HG02973 (cell line): ENCODE results near the gene IL25.
"Not testable (repeated sequence)": the region's sequence is repeated elsewhere in the genome, so short reads cannot be mapped to it uniquely, and the experiment has no call there.

ENCODE experiments used
- ATAC-seq: cut with Tn5 transposase; IDR thresholded peaks from one replicate; pipeline ENCODE4 v1.9.1; 2021; ENCODE audit warnings: moderate library complexity; ENCODE audit not compliant: unreplicated experiment

The IL25 gene

DNA sequence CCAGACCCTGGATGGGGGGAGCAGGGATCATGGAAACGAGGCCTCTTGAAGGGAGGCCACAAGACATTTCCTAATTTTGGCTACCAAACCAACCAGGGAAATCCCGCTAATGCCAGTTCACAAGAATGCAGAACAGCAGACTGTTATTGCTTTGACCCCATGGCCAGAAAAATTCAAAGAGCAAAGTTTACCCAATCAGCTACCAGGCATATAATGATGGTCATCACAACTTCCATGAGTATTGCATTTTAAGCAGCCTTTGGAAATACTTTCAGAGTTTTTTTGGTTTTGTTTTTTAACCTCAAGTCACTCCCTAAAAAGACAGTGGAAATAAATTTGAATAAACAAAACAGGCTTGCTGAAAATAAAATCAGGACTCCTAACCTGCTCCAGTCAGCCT is at the start of gene IL25:
TSS of gene IL25 (plus strand) at position 301 of the 400 bp plus-strand sequence.
- ATAC-seq = no peak

DNA sequence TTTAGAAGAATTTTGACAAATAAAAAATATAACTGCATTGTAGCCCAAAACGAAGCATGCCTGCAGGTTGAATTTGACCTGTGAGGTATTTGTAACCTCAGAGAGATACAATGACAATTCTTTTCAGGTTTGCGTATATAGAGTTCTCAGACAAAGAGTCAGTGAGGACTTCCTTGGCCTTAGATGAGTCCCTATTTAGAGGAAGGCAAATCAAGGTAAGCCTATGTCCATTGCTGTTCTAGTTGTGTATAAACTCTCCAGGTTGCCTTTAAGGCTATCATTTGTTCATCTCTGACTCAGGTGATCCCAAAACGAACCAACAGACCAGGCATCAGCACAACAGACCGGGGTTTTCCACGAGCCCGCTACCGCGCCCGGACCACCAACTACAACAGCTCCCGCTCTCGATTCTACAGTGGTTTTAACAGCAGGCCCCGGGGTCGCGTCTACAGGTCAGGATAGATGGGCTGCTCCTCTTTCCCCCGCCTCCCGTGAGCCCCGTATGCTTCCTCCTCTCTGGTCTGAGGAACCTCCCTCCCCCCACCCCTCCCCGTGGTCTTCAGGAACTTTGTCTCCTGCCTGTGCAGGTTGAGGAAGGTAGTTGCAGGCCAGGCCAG is 48.7 kb upstream of the IL25 start:
- ATAC-seq = no peak

DNA sequence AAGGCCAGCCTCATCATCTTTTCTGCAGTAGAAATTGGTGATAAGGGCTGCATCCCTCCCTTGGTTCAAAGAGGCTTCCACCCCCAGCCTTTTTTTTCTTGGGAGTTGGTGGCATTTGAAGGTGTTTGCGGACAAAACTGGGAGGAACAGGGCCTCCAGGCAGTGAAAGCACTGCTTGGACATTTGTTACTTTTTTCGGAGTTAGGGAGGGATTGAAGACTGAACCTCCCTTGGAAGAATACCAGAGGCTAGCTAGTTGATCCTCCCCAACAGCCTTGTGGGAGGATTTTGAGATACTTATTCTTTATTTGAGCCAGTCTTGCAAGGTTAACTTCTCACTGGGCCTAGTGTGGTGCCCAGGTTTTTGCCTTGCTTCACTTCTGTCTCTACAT is 48.2 kb upstream of the IL25 start:
- ATAC-seq = no peak

DNA sequence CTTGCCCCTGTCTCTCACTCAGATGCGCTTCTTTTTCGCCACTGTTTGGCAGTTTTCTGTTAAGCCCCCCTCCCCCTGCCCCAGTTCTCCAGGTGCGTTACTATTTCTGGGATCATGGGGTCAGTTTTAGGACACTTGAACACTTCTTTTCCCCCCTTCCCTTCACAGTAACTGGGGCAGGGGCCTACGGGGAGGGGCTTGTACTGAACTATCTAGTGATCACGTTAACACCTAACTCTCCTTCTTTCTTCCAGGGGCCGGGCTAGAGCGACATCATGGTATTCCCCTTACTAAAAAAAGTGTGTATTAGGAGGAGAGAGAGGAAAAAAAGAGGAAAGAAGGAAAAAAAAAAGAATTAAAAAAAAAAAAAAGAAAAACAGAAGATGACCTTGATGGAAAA is 47.6 kb upstream of the IL25 start:
- ATAC-seq = no peak

DNA sequence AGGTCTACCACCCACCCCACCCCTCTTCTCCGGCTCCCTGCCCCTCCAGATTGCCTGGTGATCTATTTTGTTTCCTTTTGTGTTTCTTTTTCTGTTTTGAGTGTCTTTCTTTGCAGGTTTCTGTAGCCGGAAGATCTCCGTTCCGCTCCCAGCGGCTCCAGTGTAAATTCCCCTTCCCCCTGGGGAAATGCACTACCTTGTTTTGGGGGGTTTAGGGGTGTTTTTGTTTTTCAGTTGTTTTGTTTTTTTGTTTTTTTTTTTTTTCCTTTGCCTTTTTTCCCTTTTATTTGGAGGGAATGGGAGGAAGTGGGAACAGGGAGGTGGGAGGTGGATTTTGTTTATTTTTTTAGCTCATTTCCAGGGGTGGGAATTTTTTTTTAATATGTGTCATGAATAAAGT is 46.9 kb upstream of the IL25 start:
- ATAC-seq = not testable (repeated sequence)

DNA sequence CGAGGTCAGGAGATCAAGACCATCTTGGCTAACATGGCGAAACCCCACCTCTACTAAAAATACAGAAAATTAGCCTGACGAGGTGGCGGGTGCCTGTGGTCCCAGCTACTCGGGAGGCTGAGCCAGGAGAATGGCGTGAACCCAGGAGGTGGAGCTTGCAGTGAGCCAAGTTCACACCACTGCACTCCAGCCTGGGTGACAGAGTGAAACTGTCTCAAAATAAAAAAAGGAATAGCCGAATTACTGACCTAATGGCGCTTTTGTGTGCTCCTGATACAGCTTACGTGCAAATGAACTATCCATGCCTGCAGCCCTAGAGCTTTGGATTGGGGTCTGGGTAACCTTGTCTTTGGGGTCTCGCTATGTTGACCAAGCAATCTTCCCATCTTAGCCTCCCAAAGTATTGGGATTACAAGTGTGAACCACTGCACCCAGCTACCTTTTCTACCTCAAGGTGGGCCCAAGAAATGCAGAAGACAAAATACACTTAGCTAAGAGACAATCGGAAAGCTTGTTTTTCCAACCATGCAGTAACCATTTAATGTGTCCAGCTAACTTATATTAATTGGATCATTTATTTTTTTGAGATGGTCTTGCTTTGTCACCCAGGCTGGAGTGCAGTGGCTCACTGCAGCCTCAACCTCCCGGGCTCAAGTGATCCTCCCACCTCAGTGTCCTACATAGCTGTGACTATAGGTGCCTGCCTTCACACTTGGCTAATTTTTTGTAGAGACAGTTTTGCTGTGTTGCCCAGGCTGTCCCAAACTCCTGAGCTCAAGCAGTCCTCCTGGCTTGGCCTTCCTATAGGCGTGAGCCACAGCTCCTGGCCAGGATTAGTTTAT is 45.9 kb upstream of the IL25 start:
- ATAC-seq = no peak

DNA sequence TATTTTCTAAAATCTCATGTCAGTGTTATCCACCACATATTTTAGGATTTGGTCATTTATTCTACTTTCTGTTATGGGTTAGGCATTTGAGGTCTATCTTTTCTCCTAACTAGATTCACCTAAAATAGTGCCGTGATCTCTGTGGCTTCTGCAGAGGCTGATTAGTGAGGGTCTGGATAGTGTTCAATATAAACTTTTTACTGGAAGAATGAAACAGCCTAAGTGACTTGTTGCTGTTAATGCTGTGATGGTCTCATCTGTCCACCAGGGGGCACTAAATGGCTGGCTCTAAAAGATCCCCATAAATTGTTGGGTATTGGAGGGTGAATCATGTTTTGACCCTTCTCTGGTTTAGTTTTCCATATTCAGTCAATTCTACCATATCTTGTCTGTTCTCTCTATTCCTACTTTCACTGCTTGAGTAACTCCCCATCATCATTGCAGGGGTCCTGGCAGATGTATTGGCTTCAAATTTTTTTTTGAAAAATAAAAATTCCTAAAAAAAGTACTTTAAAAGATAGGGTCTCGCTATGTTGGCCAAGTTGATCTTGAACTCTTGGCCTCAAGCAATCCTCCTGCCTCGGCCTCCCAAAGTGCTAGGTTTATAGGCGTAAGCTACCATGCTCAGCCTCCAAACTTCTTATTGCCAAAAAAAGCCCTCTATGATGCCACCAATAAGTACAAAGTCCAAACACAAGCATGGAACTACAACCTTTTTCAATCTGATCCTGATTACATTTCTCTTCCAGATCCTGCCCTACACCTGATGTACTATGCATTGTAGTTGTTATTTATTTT is 44.5 kb upstream of the IL25 start:
- ATAC-seq = no peak

DNA sequence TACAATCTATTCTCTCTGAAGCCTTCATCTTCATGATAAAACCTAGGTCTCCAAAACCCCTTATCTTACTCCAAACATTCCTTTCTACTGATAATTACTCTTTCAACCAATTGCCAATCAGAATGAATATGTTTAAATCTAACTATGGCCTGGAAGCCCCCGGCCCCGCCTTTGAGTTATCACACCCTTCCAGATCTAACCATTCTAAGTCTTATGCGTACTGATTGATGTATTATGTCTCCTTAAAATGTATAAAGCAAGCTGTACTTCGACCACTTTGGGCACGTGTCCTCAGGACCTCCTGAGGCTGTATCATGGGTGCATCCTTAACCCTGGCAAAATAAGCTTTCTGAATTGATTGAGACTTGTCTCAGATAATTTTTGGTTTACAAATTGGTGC is 37.0 kb upstream of the IL25 start:
- ATAC-seq = no peak

DNA sequence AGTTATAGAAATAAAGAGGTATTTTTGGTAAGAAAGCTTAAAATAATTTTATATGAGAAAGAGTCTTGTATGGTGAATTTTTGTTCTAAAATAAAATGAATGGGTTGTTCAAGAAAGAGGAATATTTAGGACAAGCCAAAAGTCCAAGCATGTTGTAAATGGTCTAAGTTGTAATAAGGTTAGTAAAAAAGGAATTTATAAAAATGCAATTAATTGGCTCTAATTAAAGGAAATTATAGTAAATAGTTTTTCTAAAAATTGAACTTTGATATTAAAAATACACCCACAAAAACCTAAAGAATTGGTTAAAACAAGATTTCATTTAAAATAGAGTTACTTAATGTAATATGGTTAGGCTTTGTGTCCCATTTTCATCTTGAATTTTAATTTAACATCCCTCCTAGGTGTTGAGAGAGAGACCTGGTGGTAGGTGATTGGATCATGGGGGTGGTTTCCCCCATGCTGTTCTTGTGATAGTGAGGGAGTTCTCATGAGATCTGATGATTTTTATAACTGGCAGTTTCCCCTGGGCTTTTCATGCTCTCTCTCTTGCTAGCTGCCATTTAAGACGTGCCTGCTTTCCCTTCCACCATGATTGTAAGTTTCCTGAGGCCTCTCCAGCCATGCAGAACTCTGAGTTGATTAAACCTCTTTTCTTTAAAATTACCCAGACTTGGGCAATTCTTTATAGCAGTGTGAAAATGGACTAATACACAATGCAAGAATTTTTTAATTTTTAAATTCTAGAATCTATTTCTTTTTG is 32.9 kb upstream of the IL25 start:
- no peak for ATAC-seq

DNA sequence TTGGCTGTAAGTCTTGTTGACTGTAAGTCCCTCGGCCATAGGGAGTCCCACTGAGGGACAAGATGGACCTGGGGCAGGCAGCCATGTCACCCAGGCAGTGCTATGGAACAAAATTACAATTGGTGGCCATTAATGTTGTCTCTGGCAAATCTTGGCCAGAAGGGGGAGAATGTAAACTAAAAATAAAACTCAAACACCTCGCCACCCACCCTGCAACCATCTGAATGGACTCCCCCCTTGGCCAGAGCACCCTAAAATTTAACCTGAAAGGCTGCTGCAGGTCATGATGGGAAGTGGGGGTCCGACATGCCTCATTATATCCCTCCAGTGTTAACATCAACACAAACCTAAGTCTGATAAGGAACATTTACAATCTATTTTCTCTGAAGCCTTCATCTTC is 28.1 kb upstream of the IL25 start:
- ATAC-seq = no peak

DNA sequence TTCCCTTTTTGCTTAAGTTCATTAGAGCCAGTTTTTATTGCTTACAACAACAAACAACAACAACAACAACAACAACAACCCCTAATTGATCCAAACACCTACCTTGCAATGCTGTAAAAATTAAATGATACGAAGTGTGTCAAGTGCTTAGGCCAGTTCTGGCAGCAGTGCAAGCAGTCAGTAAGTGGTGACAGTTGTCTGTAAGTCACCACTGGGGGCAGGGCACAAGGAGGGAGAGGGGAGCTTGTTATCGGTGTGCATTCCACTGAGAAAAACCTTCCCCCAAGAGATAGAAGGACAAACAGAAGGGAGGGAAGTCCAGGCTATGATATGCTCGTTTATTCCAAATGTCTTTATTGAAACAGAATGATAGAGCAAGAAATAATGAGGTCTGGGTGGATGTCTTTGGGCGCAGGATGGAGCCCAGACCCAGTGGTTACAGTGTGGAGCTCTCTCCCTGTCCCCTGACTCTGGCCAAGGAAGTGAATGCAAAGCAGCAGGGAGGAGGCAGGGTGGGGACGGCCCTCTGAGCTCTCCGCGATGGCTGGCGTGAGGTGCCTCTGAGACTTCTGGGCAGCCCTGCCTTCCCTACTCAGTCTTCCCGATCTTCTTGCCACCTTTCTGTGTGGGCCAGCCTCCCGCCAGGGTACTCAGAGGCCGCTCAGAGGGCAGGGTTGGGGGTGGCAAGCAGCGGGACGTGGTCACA is 26.5 kb upstream of the IL25 start:
- ATAC-seq = no peak

DNA sequence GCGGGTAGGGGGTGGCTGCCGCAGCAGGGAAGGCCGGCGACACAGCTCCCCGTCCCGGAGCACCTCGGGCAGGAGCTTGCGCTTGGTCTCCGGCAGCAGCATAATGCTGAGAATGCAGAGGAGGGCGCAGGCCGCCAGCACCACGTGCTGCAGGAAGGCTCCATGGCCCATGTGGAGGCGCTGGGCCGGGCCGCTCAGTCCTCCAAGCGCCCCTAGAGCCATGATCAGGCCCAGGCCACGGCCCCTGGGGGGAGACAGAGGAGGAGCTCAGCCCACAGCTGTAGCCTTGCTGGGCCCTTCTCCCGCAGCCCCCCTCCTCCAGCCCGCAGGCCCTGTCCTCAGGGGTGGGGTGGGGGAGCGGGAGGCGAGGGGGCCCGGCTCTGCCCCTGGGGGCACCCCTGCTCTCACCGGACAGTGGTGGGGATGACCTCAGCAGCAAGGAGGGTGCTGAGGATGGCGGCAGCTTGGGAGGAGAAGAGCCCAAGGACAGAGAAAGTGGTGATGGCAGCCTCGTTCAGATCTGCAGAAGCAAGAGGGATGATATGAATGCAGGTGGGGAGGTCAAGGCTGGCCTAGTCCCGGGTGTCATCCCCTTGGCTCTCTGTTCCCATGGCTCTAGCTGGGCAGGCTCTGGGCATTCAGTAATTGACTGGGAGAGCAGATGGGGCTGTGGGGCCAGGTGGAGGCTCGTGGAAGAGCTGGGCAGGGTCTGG is 25.8 kb upstream of the IL25 start:
- no peak for ATAC-seq

DNA sequence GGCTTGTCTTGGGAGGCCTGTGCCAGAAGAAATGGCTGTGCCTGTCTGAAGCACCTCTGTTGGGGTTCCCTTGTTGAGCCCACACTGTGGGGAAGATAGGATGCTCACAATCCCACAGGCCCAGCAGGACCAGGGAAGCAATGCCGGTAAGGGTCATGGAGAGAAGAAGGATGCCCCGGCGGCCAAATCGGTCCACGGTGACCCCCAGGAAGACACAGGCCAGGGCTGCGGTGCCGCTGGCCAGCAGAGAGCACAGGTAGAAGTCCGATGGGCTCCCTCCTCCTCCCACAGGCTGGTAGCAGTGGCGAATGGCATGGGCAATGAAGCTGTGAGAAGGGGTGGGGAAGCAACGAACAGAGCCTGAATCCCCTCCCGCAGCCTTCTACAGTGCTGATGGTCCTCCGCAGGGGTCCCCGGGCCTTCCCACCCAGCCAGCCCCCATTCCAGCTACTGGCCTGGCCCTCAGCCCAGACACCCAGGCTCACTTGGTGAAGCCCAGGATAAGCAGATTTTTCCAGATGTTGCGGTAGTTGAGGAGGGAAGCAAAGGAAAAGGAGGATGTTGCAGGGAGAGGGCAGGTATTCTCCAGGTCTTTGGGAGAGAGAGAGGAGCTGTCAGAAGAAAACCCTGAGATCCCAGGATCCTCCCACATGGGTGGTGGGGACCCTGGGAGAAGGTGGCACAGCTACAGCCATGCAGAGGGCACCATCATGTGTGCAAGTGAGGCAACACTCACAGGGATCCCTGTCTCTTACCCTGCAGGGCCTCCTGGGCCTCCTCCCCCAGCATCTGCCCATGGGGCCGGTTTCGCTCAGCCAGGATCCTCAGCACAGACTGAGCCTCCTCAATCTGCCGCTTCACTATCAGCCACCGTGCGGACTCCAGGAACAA is 25.0 kb upstream of the IL25 start:
- ATAC-seq = no peak

DNA sequence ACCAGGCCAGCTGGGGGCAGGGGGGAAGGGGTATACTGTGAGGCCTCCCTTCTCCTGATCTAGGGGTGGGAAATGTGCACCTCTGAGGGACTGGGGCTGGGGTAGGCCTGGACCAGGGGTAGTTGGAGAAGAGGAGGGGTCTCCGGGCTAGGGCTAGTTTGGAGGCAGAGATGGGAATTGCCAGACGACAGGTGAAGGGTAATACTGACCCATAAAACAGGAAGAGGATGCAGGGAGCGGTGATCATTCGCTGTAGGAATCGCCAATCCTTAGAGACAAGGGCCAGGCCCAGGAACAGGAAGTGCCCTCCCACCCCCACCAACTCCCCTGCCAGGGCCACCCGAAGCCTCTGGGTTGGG is 24.3 kb upstream of the IL25 start:
- no peak for ATAC-seq

DNA sequence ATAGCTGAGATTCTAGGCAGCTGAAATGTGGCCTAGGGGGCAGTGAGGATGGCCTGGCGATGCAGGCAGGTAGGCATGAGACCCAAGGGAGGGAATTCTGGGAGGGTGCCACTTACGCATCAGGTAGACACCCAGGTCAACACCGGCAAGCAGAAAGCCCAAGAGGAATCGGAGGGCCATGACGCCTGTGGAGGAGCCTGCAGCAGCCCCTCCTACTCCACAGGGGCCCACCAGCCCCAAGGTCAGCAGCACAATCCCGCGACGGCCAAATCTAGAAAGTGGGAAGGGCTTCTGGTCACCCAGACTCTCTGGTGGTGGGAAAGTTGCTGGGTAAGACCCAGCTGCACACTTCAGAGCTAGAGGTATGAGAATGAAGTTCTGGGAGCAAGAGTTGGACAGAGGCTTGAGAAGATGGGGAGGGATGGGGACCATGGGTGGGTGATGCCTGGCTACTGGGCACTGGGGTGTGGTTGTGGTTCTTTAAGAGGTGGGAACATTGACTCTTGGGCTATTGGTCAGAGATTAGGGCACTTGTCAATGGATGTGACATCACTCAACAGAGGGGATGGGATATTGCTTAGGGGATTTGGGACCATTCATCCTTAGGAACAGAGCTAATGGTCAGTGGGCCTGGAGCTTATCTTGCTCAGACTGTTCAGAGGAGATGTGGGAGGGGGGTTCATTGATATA is 23.3 kb upstream of the IL25 start:
- no peak for ATAC-seq

DNA sequence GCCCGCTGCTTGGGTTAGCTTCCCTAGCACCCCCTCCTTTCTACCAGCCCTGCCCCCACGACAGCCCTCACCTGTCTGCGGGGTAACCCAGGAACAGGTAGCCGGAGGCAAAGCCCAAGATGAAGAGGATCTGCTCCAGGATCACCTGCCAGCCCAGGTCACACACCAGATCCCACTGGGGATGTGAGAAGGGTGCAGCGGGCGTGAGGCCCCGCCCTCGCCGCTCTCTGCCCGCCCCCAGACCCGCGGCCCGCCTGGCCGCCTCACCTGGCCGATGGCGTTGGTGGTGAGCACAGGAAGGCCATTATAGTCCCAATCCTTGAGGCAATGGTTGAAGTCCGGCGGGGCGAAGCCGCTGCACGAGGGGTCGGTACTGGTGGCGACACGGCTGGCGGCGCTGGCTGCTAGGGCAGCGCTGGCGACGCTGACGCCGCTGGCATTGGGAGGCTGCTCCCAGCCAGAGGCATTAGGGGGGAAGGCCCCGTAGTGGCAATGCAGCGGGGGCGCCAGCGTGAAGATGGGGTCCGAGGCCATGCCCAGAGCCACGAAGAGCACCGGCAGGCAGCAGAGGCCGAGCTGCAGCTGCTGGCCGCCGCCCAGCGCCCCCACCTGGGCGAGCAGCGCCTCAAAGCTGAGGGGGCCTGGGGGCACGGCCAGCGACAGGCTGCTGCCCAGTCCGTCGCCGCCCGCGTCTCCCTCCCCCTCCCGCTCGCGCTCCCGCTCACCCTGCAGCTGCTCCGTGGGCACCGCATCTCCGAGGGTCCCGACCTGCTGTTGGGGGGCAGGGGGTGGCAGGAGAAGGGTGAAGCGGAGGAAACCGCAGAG is 20.7 kb upstream of the IL25 start:
- ATAC-seq = no peak
